OCI-LY1 (cell line): ENCODE data around the gene PRKCA.
A peak's percentile ranks its signal among the peaks of the same experiment; 100 is the strongest.

Source experiments
- H2AFZ ChIP-seq: fragments of 200-600 bp; sonication (generic), shearing (Covaris generic); 2 replicates; pipeline ENCODE4 v1.6.0; 2014; ENCODE audit warnings: antibody characterized with exemption, mild to moderate bottlenecking, low read length
- H3F3A ChIP-seq: fragments of 200-600 bp; sonication (generic), shearing (Covaris generic); 2 replicates; pipeline ENCODE4 v1.6.0; 2014; ENCODE audit warnings: mild to moderate bottlenecking, antibody characterized with exemption, low read length, moderate library complexity; ENCODE audit not compliant: insufficient read depth
- H3K27ac ChIP-seq: fragments of 200-600 bp; sonication (generic); 2 replicates; pipeline ENCODE4 v1.5.1; 2014; ENCODE audit warnings: low read length, mixed run types, mild to moderate bottlenecking, low read depth; ENCODE audit not compliant: poor library complexity, severe bottlenecking
- H3K27me3 ChIP-seq: fragments of 200-600 bp; sonication (generic); 2 replicates; pipeline ENCODE4 v1.6.0; 2014; ENCODE audit warnings: antibody characterized with exemption, mild to moderate bottlenecking, low read length, moderate library complexity; ENCODE audit not compliant: insufficient read depth
- H3K36me3 ChIP-seq: fragments of 200-600 bp; sonication (generic); 2 replicates; pipeline ENCODE4 v1.6.1; 2014; ENCODE audit warnings: mild to moderate bottlenecking, antibody characterized with exemption, low read length, moderate library complexity, mixed read lengths; ENCODE audit not compliant: insufficient read depth
- H3K4me1 ChIP-seq: fragments of 200-600 bp; sonication (generic); 2 replicates; pipeline ENCODE4 v1.5.1; 2014; ENCODE audit warnings: mild to moderate bottlenecking, low read length, moderate library complexity; ENCODE audit not compliant: insufficient read depth, severe bottlenecking
- H3K4me2 ChIP-seq: fragments of 200-600 bp; sonication (generic), shearing (Covaris generic); 2 replicates; pipeline ENCODE4 v1.6.1; 2014; ENCODE audit warnings: low read length
- H3K4me3 ChIP-seq: fragments of 200-600 bp; sonication (generic); 2 replicates; pipeline ENCODE4 v1.5.1; 2014; ENCODE audit warnings: low read length, low read depth, mild to moderate bottlenecking, mixed read lengths; ENCODE audit not compliant: poor library complexity, severe bottlenecking
- H3K79me2 ChIP-seq: fragments of 200-600 bp; shearing (Covaris generic); 2 replicates; pipeline ENCODE4 v1.6.1; 2016; ENCODE audit warnings: mixed run types, low read length, mixed read lengths; ENCODE audit not compliant: insufficient read depth
- H3K9ac ChIP-seq: fragments of 200-600 bp; sonication (generic), shearing (Covaris generic); 2 replicates; pipeline ENCODE4 v1.6.1; 2014; ENCODE audit warnings: mild to moderate bottlenecking, low read length, mixed read lengths
- H3K9me2 ChIP-seq: fragments of 200-600 bp; sonication (generic), shearing (Covaris generic); 2 replicates; pipeline ENCODE4 v1.6.1; 2014; ENCODE audit warnings: low read depth, mild to moderate bottlenecking, low read length, mixed read lengths
- H3K9me3 ChIP-seq: fragments of 200-600 bp; shearing (Covaris generic); 2 replicates; pipeline ENCODE4 v1.6.1; 2014; ENCODE audit warnings: low read length, mixed read lengths
- H4K20me1 ChIP-seq: fragments of 200-600 bp; sonication (generic), shearing (Covaris generic); 2 replicates; pipeline ENCODE4 v1.6.0; 2016; ENCODE audit warnings: mild to moderate bottlenecking, low read length; ENCODE audit not compliant: insufficient read depth
- EZH2 ChIP-seq: fragments of 200-600 bp; sonication (generic), shearing (Covaris generic); IDR thresholded peaks from 2 replicates; pipeline ENCODE4 v1.8.0; 2017; ENCODE audit warnings: borderline replicate concordance, mixed run types, mild to moderate bottlenecking, antibody characterized with exemption, low read length, moderate library complexity, mixed read lengths
- TF ChIP-seq, protein P1 (sequence below): fragments of 200-600 bp; sonication (generic), shearing (Covaris generic); IDR thresholded peaks from 2 replicates; pipeline ENCODE4 v1.5.1; 2017; ENCODE audit warnings: mild to moderate bottlenecking, antibody characterized with exemption, low read length, moderate library complexity, mixed read lengths

PRKCA gene

DNA sequence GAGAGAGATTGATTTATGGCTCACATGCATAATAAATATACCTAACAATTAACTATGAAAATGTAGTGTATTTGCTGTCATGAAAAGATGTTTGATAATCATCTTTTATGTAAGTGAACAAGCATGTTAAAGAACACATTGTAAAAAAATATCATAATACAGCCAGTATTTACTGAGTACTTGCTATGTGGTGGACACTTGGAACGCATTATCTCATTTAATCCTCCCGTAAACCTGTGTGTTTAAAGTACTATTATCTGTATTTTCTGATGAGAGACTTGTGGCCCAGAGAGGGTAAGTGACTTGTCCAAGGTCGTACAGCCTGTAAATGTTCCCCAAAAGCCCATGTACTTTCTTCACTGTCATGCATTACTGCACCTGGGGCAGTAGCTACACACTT, 70.7 kb downstream of the PRKCA start:
- TF ChIP-seq, protein P1, sequence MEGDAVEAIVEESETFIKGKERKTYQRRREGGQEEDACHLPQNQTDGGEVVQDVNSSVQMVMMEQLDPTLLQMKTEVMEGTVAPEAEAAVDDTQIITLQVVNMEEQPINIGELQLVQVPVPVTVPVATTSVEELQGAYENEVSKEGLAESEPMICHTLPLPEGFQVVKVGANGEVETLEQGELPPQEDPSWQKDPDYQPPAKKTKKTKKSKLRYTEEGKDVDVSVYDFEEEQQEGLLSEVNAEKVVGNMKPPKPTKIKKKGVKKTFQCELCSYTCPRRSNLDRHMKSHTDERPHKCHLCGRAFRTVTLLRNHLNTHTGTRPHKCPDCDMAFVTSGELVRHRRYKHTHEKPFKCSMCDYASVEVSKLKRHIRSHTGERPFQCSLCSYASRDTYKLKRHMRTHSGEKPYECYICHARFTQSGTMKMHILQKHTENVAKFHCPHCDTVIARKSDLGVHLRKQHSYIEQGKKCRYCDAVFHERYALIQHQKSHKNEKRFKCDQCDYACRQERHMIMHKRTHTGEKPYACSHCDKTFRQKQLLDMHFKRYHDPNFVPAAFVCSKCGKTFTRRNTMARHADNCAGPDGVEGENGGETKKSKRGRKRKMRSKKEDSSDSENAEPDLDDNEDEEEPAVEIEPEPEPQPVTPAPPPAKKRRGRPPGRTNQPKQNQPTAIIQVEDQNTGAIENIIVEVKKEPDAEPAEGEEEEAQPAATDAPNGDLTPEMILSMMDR = no peak
- no peak for TF ChIP-seq EZH2
- H3F3A ChIP-seq = no peaks in the 10 kb centered on the region
- no peaks in the 10 kb centered on the region for H3K36me3 ChIP-seq
- no peaks in the 10 kb centered on the region for H3K9me3 ChIP-seq
- no peaks in the 10 kb centered on the region for H4K20me1 ChIP-seq
- no peaks in the 10 kb centered on the region for H3K27me3 ChIP-seq
- no peak overlapping the region for H3K27ac ChIP-seq
- no peaks in the 10 kb centered on the region; the same call in 1 of the 2 replicates for H3K79me2 ChIP-seq
- no peak overlapping the region for H3K4me3 ChIP-seq
- peaks cover 31% of the 10 kb centered on the region for H3K4me1 ChIP-seq
- H2AFZ ChIP-seq = no peak overlapping the region
- H3K9me2 ChIP-seq = no peaks in the 10 kb centered on the region
- H3K9ac ChIP-seq = no peak overlapping the region
- no peak overlapping the region for H3K4me2 ChIP-seq

DNA sequence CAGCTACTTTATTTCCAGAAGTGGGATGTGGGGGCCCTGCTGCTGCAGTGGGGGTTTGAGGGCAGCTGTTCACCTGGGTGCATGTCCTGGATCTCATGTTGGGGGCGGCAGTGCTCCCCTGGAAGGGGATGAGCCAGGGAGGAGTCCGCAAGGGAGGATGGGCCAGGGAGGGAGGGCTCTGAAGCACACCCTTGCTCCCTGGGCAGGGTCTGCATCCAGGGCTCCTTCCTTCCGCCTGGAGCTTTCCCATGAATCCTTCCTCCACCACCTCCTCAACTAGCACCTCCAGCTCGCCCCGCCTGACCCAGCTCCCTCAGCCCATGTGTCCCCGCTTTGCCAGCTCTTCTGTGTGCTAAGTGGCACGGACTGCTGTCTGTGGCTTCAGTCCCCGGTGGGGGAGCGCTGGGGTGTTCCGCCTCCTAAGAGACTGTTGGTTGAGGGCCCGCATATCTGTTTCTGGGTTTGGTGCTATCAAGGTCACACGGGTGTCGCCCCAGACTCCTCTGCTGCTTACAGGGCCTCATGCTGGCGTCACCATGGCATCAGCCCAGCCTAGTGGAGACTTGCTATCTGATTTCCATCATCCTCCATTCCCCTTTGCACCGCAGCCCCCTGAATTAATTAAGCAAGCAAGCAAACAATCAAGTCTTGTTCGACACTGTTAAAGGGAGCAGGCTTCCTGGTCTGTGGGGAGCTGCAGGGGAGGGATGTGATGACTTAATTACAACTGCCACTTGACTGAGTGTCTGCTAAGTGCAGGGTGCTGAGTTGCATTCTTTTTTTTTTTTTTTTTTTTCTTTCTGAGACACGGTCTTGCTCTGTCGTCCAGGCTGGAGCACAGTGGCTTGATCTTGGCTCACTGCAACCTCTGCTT, 71.8 kb downstream of the PRKCA start:
- H3K9me2 ChIP-seq = no peaks in the 10 kb centered on the region
- TF ChIP-seq, protein P1 = no peak
- TF ChIP-seq EZH2 = no peak
- no peaks in the 10 kb centered on the region for H3K36me3 ChIP-seq
- H2AFZ ChIP-seq = no peak overlapping the region
- H3K27me3 ChIP-seq = no peaks in the 10 kb centered on the region
- no peak overlapping the region; the same call in 1 of the 2 replicates for H3K9ac ChIP-seq
- H3K27ac ChIP-seq = peak overlapping the region; percentile 30
- no peaks in the 10 kb centered on the region for H4K20me1 ChIP-seq
- no peak overlapping the region for H3K4me2 ChIP-seq
- H3K9me3 ChIP-seq = no peaks in the 10 kb centered on the region
- H3K79me2 ChIP-seq = peaks cover 4% of the 10 kb centered on the region
- H3K4me3 ChIP-seq = no peak overlapping the region
- H3F3A ChIP-seq = no peaks in the 10 kb centered on the region
- H3K4me1 ChIP-seq = peaks cover 33% of the 10 kb centered on the region

DNA sequence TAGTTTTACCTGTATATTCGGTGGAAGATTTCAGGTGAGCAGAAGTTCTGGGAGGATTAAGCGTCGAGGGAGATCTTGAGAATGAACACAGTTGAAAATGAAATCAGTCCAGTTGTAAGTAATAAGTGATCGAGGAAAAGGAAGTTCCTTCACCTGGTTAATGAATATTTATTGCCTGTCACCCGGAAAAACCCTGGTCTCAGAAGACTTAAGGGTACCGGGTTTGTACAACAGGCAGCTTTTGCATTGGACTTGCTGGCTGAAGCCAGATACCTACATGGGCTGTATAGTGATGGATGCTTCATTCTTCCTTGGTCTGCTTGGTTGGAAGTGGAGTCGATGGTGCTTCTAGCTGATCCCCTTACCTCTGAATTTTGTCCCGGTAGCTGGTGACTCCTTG, 72.7 kb downstream of the PRKCA start:
- H3K4me3 ChIP-seq = no peak overlapping the region
- H3K4me2 ChIP-seq = no peak overlapping the region

More for the DNA sequence above, 72.7 kb downstream of the PRKCA start:
- H2AFZ ChIP-seq = no peak overlapping the region
- no peak overlapping the region for H3K27ac ChIP-seq
- no peaks in the 10 kb centered on the region for H4K20me1 ChIP-seq
- peaks cover 13% of the 10 kb centered on the region for H3K79me2 ChIP-seq
- H3F3A ChIP-seq = no peaks in the 10 kb centered on the region
- no peaks in the 10 kb centered on the region for H3K27me3 ChIP-seq
- H3K4me1 ChIP-seq = peaks cover 41% of the 10 kb centered on the region
- H3K36me3 ChIP-seq = no peaks in the 10 kb centered on the region
- no peaks in the 10 kb centered on the region for H3K9me3 ChIP-seq
- no peak overlapping the region for H3K9ac ChIP-seq
- TF ChIP-seq, protein P1 = no peak
- no peak for TF ChIP-seq EZH2
- no peaks in the 10 kb centered on the region for H3K9me2 ChIP-seq
